Heart left ventricle (tissue), 16 donors: ENCODE results near the gene NBAS. TPM values are rescaled to one million over a fixed set of nuclear protein-coding genes. Genes with fewer than 3 reads are reported as not detected.
A peak's percentile ranks its signal among the peaks of the same experiment; 100 is the strongest.

Experiments used
- ATAC-seq, 4 donors: fragments of 200-7000 bp; cut with Tn5 transposase; one replicate each; pipeline ENCODE4 v1.9.1; 2020 to 2022; ENCODE audit warnings: moderate library complexity in 4 of 4, mild to moderate bottlenecking in 3 of 4, moderate number of reproducible peaks in 1 of 4
- DNase-seq, 5 donors: peaks; one replicate each; pipeline ENCODE4 v3.0.0-alpha.2; 2020
- H3K27ac ChIP-seq, 12 donors: fragments of 200-600 bp; sonication (generic) in 4 of 12; one replicate each; pipeline versions ENCODE4 v1.5.0 to v1.8.0; 2016 to 2022; ENCODE audit warnings: mild to moderate bottlenecking in 2 of 12
- H3K27me3 ChIP-seq, 9 donors: fragments of 200-600 bp; sonication (generic) in 2 of 9; one replicate each; pipeline versions ENCODE4 v1.5.1 to v1.8.0; 2016 to 2022; ENCODE audit warnings: mild to moderate bottlenecking in 3 of 9
- H3K36me3 ChIP-seq, 9 donors: fragments of 200-600 bp; sonication (generic) in 2 of 9; one replicate each; pipeline versions ENCODE4 v1.5.0 to v1.8.0; 2018 to 2022; ENCODE audit warnings: mild to moderate bottlenecking in 2 of 9
- H3K4me1 ChIP-seq, 12 donors: fragments of 200-600 bp; sonication (generic) in 4 of 12; one replicate each; pipeline versions ENCODE4 v1.5.0 to v1.8.0; 2016 to 2022; ENCODE audit warnings: mild to moderate bottlenecking in 3 of 12
- H3K4me3 ChIP-seq, 12 donors: fragments of 200-600 bp; sonication (generic) in 4 of 12; one replicate each; pipeline versions ENCODE4 v1.5.0 to v1.8.0; 2017 to 2022; ENCODE audit warnings: mild to moderate bottlenecking in 9 of 12, moderate library complexity in 4 of 12
- H3K9me3 ChIP-seq, 12 donors: fragments of 200-600 bp; sonication (generic) in 4 of 12; one replicate each; pipeline versions ENCODE4 v1.5.0 to v1.8.0; 2016 to 2022; ENCODE audit warnings: mild to moderate bottlenecking in 1 of 12
- POLR2A ChIP-seq, 2 donors: fragments of 450-650 bp; IDR thresholded peaks; one replicate each; pipeline ENCODE4 v1.6.1; 2017; ENCODE audit warnings: antibody characterized with exemption in 2 of 2, mild to moderate bottlenecking in 2 of 2, moderate library complexity in 2 of 2
- WGBS, 4 donors: extraction: QIAGEN DNeasy Blood & Tissue Kit in 2 of 4; methylation state at CpG; one replicate each; pipeline versions ENCODE4 v1.1.5 to v1.1.7; 2013 to 2018; 5-methylcytosine and 5-hydroxymethylcytosine counted together
- intact Hi-C, 10 donors: fragments of 100-400 bp; cut with DNase I; formaldehyde crosslinking; loops; one replicate each; pipeline versions ENCODE4 v1.11.1 to v1.14.2; 2022
- polyA plus RNA-seq, 2 donors: library from polyadenylated mRNA; stranded (reverse); fragments of 200-250 nt; gene quantifications; one replicate each; pipeline ENCODE4 v1.2.3, GENCODE V29; 2013
- total RNA-seq, 9 donors: library from RNA; depleted of rRNA in 2 of 9; stranded (reverse); fragments of >200 nt in 2 of 9; fragmentation: NEBNext Ultra II Directional in 3 of 9; extraction: Animal tissue kit (Norgen Biotek cat#: 25700) in 3 of 9; gene quantifications; one replicate each; pipeline versions ENCODE4 v1.1.0 to v1.2.4, GENCODE V29; 2016 to 2023
- TF ChIP-seq, protein P1 (sequence below), 12 donors: fragments of 200-600 bp; sonication (generic) in 4 of 12; IDR thresholded peaks; one replicate each; pipeline versions ENCODE4 v1.5.0 to v1.8.0; 2018 to 2022; ENCODE audit warnings: antibody characterized with exemption in 12 of 12, mild to moderate bottlenecking in 5 of 12
- donor health status: ischemic (EF 13 %, LVEDD 7.1; RV severe dilation, severe dysfunction).
- donor health status: healthy with polysubstance abuse.
- donor health status: DM: no; HTN: yes; CAD: no.
- donor health status: DM: no; HTN: no; CAD: no.
- donor health status: ischemic (EF 25% LVEDD 6.9; RV normal size, moderate dysfunction).
- donor health status: ischemic (EF 25% LVEDD 5.7; RV mildly dilated, moderate dysfunction).
- donor health status: healthy.
- donor health status: DM: yes; HTN: yes; CAD: no.
- donor health status: ischemic (EF 35%, LVEDD 5.7; RV mildly dilated, moderate dysfunction).
- donor health status: nonischemic (EF 11% LVEDD 7.7; RV severe dilation, severe dysfunction).
- donor health status: DM: yes; HTN: yes; CAD: no.
- donor health status: PGD.
- donor health status: ischemic (EF 29% LVEDD 5.4; RV normal size, mild dysfunction).
- donor health status: nonischemic (EF 23%, LVEDD 6.1; RV moderate dilation, normal function).

The NBAS gene
- total and polyA plus RNA-seq, 11 donors = 23.1 to 63.0 (median 50.5) TPM

DNA sequence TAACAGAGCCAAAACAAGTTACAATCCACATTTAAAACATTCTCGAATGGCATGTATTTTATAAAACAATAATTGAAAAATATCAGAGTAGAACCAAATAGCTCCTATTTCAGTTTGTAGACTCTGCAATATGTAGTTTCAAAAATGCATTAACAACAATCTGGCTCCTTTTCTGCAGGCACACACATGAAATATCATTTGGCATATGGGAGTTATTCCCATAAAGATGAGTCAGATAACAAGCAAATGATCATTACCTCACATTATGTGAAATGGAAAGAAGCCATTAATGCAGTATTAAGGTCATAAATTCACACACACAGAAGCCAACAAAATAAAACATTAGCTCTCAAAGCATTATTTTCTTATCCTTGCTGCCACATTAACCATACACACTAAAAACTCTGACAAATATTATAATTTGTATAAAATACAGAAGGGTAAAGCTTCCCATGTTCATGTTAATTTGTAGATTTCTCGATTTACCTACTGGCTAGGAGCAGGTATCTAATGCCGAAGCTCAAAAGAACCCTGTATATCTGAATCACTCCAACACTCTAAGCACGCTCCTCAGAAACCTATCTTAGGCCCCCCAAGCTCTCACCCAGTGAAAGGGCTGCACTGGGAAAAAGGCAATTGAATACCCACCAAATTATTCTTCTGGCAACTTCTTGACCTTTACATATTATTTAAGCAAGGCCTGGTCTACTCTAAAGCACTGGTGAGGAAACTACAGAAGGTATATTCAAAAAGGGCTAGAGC is 13.8 kb downstream of the NBAS start:
- TF ChIP-seq POLR2A (IDR thresholded peaks at IDR 0.05) = no peak
- Histone ChIP-seq H3K4me3 (no peak overlapping the region), H3K4me1 (peaks cover 0 to 10% (median 0%) of the 10 kb centered on the region in 12 donors), H3K9me3 (no peaks in the 10 kb centered on the region), H3K36me3 (peaks cover 0 to 54% (median 36%) of the 10 kb centered on the region in 9 donors), H3K27me3 (no peaks in the 10 kb centered on the region), H3K27ac (no peak overlapping the region)
- ATAC-seq (no peak), DNase-seq (no peak)
- WGBS, 4 donors = 95 to 98% (median 96%) methylated on average over 4 of the region's 4 CpGs
- intact Hi-C loops = no loop called here

- TF ChIP-seq, protein P1, sequence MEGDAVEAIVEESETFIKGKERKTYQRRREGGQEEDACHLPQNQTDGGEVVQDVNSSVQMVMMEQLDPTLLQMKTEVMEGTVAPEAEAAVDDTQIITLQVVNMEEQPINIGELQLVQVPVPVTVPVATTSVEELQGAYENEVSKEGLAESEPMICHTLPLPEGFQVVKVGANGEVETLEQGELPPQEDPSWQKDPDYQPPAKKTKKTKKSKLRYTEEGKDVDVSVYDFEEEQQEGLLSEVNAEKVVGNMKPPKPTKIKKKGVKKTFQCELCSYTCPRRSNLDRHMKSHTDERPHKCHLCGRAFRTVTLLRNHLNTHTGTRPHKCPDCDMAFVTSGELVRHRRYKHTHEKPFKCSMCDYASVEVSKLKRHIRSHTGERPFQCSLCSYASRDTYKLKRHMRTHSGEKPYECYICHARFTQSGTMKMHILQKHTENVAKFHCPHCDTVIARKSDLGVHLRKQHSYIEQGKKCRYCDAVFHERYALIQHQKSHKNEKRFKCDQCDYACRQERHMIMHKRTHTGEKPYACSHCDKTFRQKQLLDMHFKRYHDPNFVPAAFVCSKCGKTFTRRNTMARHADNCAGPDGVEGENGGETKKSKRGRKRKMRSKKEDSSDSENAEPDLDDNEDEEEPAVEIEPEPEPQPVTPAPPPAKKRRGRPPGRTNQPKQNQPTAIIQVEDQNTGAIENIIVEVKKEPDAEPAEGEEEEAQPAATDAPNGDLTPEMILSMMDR (IDR thresholded peaks at IDR 0.05) = peak in 1 of 12 donors; percentile 23
- no peak for TF ChIP-seq POLR2A (IDR thresholded peaks at IDR 0.05)
- Histone ChIP-seq H3K9me3 (no peaks in the 10 kb centered on the region), H3K4me3 (no peak overlapping the region), H3K4me1 (peaks cover 0 to 10% (median 0%) of the 10 kb centered on the region in 12 donors), H3K27ac (no peak overlapping the region), H3K36me3 (peaks cover 0 to 46% (median 32%) of the 10 kb centered on the region in 9 donors), H3K27me3 (no peaks in the 10 kb centered on the region)
- intact Hi-C loops = no loop called here
- no peak for ATAC-seq
- 89 to 93% (median 92%) methylated on average over 11 of the region's 11 CpGs for WGBS, 4 donors
- DNase-seq = no peak
Observed at GRCh38 chr2:15546297-15547098, 14.6 kb downstream of the NBAS start.

DNA sequence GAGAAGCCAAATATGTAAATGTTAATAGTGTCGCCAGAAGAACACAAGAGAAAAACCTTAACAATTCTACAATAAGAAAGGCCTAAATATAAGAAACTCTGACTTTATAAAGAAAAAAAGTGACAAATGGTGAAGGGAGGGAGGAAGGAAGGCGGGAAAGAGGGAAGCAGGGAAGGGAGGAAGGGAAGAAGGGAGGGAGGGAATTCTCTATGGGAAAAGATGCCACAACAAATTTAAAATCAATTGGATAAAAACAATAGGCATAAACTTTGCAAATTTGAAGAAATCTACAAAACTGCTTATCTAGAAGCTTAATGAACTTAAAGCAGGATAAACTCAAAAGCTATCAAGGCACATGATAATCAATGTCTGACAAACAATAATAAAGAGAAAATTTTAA is 16.9 kb downstream of the NBAS start:
- peaks cover 0 to 10% (median 0%) of the 10 kb centered on the region in 12 donors for H3K4me1 ChIP-seq
- no peak for TF ChIP-seq POLR2A (IDR thresholded peaks at IDR 0.05)
- TF ChIP-seq, protein P1 (IDR thresholded peaks at IDR 0.05) = no peak
- ATAC-seq (no peak), DNase-seq (no peak)
- peaks cover 0 to 34% (median 17%) of the 10 kb centered on the region in 9 donors for H3K36me3 ChIP-seq
- intact Hi-C loops = no loop called here
- no peak overlapping the region for H3K4me3 ChIP-seq
- 94 to 99% (median 97%) methylated on average over 2 of the region's 2 CpGs for WGBS, 4 donors
- no peaks in the 10 kb centered on the region for H3K27me3 ChIP-seq
- no peaks in the 10 kb centered on the region for H3K9me3 ChIP-seq
- no peak overlapping the region for H3K27ac ChIP-seq

- DNase-seq (no peak), ATAC-seq (no peak)
- H3K27ac ChIP-seq = no peak overlapping the region
- peaks cover 0 to 13% (median 0%) of the 10 kb centered on the region in 12 donors for H3K4me1 ChIP-seq
- intact Hi-C loops = no loop called here
- no peak overlapping the region for H3K4me3 ChIP-seq
- H3K9me3 ChIP-seq = no peaks in the 10 kb centered on the region
- no peak for TF ChIP-seq POLR2A (IDR thresholded peaks at IDR 0.05)
- TF ChIP-seq, protein P1 (IDR thresholded peaks at IDR 0.05) = no peak
- no peaks in the 10 kb centered on the region for H3K27me3 ChIP-seq
- peaks cover 0 to 33% (median 11%) of the 10 kb centered on the region in 9 donors for H3K36me3 ChIP-seq
- WGBS, 4 donors = 94 to 96% (median 95%) methylated on average over 6 of the region's 6 CpGs
Observed at GRCh38 chr2:15543541-15543940, 17.6 kb downstream of the NBAS start.
